Skeletal muscle satellite cell (primary cell): ENCODE results near the gene TLE4.

ENCODE experiments used
- H3K27me3 ChIP-seq: 2 replicates; pipeline ENCODE4 v1.7.0; 2013; ENCODE audit warnings: low read length; ENCODE audit not compliant: control insufficient read depth, insufficient read depth
- H3K36me3 ChIP-seq: 2 replicates; pipeline ENCODE4 v1.7.0; 2013; ENCODE audit warnings: mild to moderate bottlenecking, control low read depth, low read length; ENCODE audit not compliant: insufficient read depth
- H3K4me1 ChIP-seq: 2 replicates; pipeline ENCODE4 v1.7.0; 2013; ENCODE audit warnings: low read length; ENCODE audit not compliant: control insufficient read depth, insufficient read depth
- H3K4me2 ChIP-seq: 2 replicates; pipeline ENCODE4 v1.7.0; 2013; ENCODE audit warnings: mild to moderate bottlenecking, low read length
- H3K4me3 ChIP-seq: 2 replicates; pipeline ENCODE4 v1.7.0; 2013; ENCODE audit warnings: low read length
- H3K9ac ChIP-seq: 2 replicates; pipeline ENCODE4 v1.7.0; 2013; ENCODE audit warnings: mild to moderate bottlenecking, low read depth, low read length, moderate library complexity
- H3K9me3 ChIP-seq: replicated peaks from 2 replicates; pipeline ENCODE4 v1.7.0; 2013; ENCODE audit warnings: mild to moderate bottlenecking, control low read depth, low read length

Gene TLE4

GRCh38 chr9:79699479-79699878 is 127.7 kb downstream of the TLE4 start:
- Histone ChIP-seq H3K4me2 (no peak overlapping the region), H3K9me3 (no peaks in the 10 kb centered on the region), H3K27me3 (no peaks in the 10 kb centered on the region), H3K4me1 (peaks cover 12% of the 10 kb centered on the region), H3K4me3 (no peak overlapping the region), H3K9ac (no peak overlapping the region), H3K36me3 (peaks cover under 1% of the 10 kb centered on the region)

- Histone ChIP-seq H3K9me3 (no peaks in the 10 kb centered on the region), H3K4me2 (no peak overlapping the region), H3K4me1 (peaks cover 6% of the 10 kb centered on the region), H3K27me3 (no peaks in the 10 kb centered on the region), H3K4me3 (no peak overlapping the region), H3K36me3 (peaks cover 12% of the 10 kb centered on the region), H3K9ac (no peak overlapping the region)
These were observed 129.0 kb downstream of the TLE4 start for GRCh38 chr9:79700607-79701360.

- Histone ChIP-seq H3K4me2 (no peak overlapping the region), H3K9ac (no peak overlapping the region), H3K27me3 (no peaks in the 10 kb centered on the region), H3K4me1 (peaks cover 6% of the 10 kb centered on the region), H3K36me3 (peaks cover 21% of the 10 kb centered on the region), H3K9me3 (no peaks in the 10 kb centered on the region), H3K4me3 (no peak overlapping the region)
These were observed 129.9 kb downstream of the TLE4 start for GRCh38 chr9:79701651-79702050.

- Histone ChIP-seq H3K9ac (no peak overlapping the region), H3K36me3 (peaks cover 61% of the 10 kb centered on the region), H3K4me2 (no peak overlapping the region), H3K9me3 (no peaks in the 10 kb centered on the region), H3K27me3 (no peaks in the 10 kb centered on the region), H3K4me3 (no peak overlapping the region), H3K4me1 (peaks cover 6% of the 10 kb centered on the region)
These were observed 133.9 kb downstream of the TLE4 start for GRCh38 chr9:79705704-79706103.

GRCh38 chr9:79706512-79706911 is 134.7 kb downstream of the TLE4 start:
- Histone ChIP-seq H3K4me3 (no peak overlapping the region), H3K9me3 (no peaks in the 10 kb centered on the region), H3K9ac (no peak overlapping the region), H3K4me1 (peaks cover under 1% of the 10 kb centered on the region), H3K27me3 (no peaks in the 10 kb centered on the region), H3K4me2 (no peak overlapping the region), H3K36me3 (peaks cover 69% of the 10 kb centered on the region)

- peaks cover 78% of the 10 kb centered on the region for H3K36me3 ChIP-seq
- no peaks in the 10 kb centered on the region for H3K9me3 ChIP-seq
- no peak overlapping the region for H3K4me3 ChIP-seq
- H3K9ac ChIP-seq, result no peak overlapping the region
- no peaks in the 10 kb centered on the region for H3K4me1 ChIP-seq
- no peaks in the 10 kb centered on the region for H3K27me3 ChIP-seq
- no peak overlapping the region for H3K4me2 ChIP-seq
These were observed 135.8 kb downstream of the TLE4 start for GRCh38 chr9:79707589-79707988.

GRCh38 chr9:79708541-79708940 is 136.8 kb downstream of the TLE4 start:
- Histone ChIP-seq H3K4me3 (no peak overlapping the region), H3K4me2 (no peak overlapping the region), H3K9ac (no peak overlapping the region), H3K36me3 (peaks cover 87% of the 10 kb centered on the region), H3K4me1 (no peaks in the 10 kb centered on the region), H3K27me3 (no peaks in the 10 kb centered on the region), H3K9me3 (no peaks in the 10 kb centered on the region)

- H3K9ac ChIP-seq, result no peak overlapping the region
- no peaks in the 10 kb centered on the region for H3K9me3 ChIP-seq
- H3K36me3 ChIP-seq, result peaks cover 84% of the 10 kb centered on the region
- H3K4me2 ChIP-seq, result no peak overlapping the region
- no peaks in the 10 kb centered on the region for H3K4me1 ChIP-seq
- H3K4me3 ChIP-seq, result no peak overlapping the region
- no peaks in the 10 kb centered on the region for H3K27me3 ChIP-seq
These were observed 138.2 kb downstream of the TLE4 start for GRCh38 chr9:79709743-79710674.

GRCh38 chr9:79711874-79712273 is 140.1 kb downstream of the TLE4 start:
- Histone ChIP-seq H3K9me3 (no peaks in the 10 kb centered on the region), H3K27me3 (no peaks in the 10 kb centered on the region), H3K4me1 (no peaks in the 10 kb centered on the region), H3K9ac (no peak overlapping the region), H3K36me3 (peaks cover 86% of the 10 kb centered on the region), H3K4me2 (no peak overlapping the region), H3K4me3 (no peak overlapping the region)

GRCh38 chr9:79719021-79719420 is 147.3 kb downstream of the TLE4 start:
- no peak overlapping the region for H3K9ac ChIP-seq
- peaks cover 10% of the 10 kb centered on the region for H3K4me1 ChIP-seq
- H3K9me3 ChIP-seq, result no peaks in the 10 kb centered on the region
- no peak overlapping the region for H3K4me3 ChIP-seq
- H3K4me2 ChIP-seq, result no peak overlapping the region
- peaks cover 86% of the 10 kb centered on the region for H3K36me3 ChIP-seq
- H3K27me3 ChIP-seq, result no peaks in the 10 kb centered on the region

- no peak overlapping the region for H3K4me2 ChIP-seq
- peaks cover 94% of the 10 kb centered on the region for H3K36me3 ChIP-seq
These were observed 148.2 kb downstream of the TLE4 start for GRCh38 chr9:79719989-79720388.

More at GRCh38 chr9:79719989-79720388, 148.2 kb downstream of the TLE4 start:
- peaks cover 10% of the 10 kb centered on the region for H3K4me1 ChIP-seq
- H3K4me3 ChIP-seq, result no peak overlapping the region
- H3K27me3 ChIP-seq, result no peaks in the 10 kb centered on the region
- H3K9ac ChIP-seq, result no peak overlapping the region
- H3K9me3 ChIP-seq, result no peaks in the 10 kb centered on the region
